HL-60 (cell line): Measurements from ENCODE around the gene ISCU.
A peak's percentile ranks its signal among the peaks of the same experiment; 100 is the strongest.

Experiments
- CTCF ChIP-seq: IDR thresholded peaks from one replicate; pipeline ENCODE4 v1.5.1; 2011; ENCODE audit warnings: low read length, control low read depth, inconsistent platforms; ENCODE audit not compliant: insufficient read depth
- POLR2AphosphoS5 ChIP-seq: IDR thresholded peaks from 2 replicates; pipeline ENCODE4 v1.6.1; 2012; ENCODE audit warnings: low read depth

GRCh38 chr12:108618079-108618952, 55.9 kb downstream of the ISCU start:
- peak; percentile 81 for TF ChIP-seq CTCF
- no peak for TF ChIP-seq POLR2AphosphoS5
